Measurements from ENCODE around the gene RGS11. TPM values are rescaled to one million over a fixed set of nuclear protein-coding genes. Genes with fewer than 3 reads are reported as not detected.

Gene RGS11
- total RNA-seq, 2 experiments from 2014 or later = not detected

DNA sequence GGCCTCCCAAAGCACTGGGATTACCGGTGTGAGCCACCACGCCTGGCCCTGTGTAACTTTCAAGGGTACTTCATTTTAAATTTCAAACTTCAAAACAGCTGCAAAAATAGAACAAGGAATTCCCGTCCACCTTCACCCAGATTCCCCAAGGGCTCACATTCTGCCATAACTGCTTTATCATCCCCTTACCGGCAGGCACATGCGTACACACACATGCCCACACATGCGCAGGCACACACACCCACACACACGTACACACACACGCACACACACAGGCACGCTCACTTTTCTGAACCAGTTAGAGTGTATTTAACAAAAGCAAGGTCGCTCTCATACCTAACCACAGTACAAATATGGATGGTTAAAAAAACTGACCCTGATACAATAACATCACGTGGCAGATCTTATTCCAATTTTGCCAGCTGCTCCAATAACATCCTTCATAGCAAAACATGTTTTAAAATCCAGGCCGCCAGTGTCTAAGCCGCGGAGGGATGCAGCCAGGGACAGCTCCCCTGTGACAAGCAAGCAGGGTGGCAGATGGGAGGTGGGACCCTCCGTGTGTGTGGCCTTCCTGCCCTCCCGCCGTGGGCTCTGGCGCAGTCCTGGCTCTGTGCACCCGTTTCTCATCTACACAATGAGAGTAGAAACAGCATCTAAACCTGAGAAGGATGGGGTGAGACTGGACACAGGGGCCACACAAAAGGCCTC lies 30.3 kb upstream of the RGS11 start:
- CTCF ChIA-PET (ENCODE audit: unreplicated experiment) = no interaction called here
- BruUV-seq (replicated peaks) = no TSS peak

DNA sequence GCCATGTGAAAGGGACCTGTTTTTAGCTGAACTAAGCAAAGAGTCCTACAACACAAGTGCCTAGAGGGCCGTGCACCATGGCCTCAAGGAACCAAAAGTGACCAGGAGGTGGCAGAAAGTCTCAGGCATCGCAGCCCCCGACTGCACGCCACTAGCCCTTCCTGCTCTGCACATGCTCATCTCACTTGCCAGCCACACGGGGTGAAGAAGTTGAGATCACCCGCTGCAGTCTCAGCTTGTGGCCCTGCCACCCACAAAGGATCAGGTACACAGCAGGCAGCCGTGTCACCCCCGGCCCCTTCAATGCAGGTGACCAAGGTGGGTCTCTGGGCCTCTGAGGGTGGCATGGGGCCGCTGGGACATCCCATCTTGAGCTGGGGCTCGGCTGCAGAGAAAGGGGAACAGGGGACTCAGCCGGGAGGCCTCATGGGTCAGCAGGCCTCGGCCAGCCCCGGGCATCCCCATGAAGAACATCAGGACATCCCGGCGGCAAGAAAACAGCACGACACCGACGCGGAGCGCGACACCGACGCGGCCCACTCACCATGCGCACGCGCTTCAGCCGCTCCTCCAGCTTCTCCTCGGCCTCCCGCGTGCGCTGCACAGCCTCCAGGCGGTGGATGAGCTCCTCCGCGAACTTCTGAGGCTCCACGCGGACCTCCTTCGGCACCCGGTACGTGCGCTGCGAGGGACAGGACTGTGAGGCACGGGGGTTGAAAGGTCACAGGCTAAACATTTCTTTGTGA lies 28.2 kb upstream of the RGS11 start:
- Histone ChIP-seq H3K36me3 (ENCODE audit: insufficient read depth, low read length) (peaks cover 8% of the 10 kb centered on the region; the same call in 1 of the 2 replicates), H3K79me2 (ENCODE audit: insufficient read depth, low read depth, low read length) (no peaks in the 10 kb centered on the region), H3K4me3 (ENCODE audit: low read depth, low read length, poor library complexity, severe bottlenecking) (no peak overlapping the region), H3K4me2 (ENCODE audit: low read length) (no peak overlapping the region), H2AFZ (ENCODE audit: low read length) (no peak overlapping the region), H3K9me2 (ENCODE audit: insufficient read depth, low read length) (no peaks in the 10 kb centered on the region), H3K27ac (ENCODE audit: low read depth, low read length, poor library complexity, severe bottlenecking) (no peak overlapping the region), H3K4me1 (ENCODE audit: insufficient read depth, low read length, poor library complexity, severe bottlenecking) (no peaks in the 10 kb centered on the region), H4K20me1 (ENCODE audit: insufficient read depth, low read length) (no peaks in the 10 kb centered on the region), H3K9me3 (ENCODE audit: low read length) (no peaks in the 10 kb centered on the region)
- intact Hi-C loops (cut with micrococcal nuclease; ENCODE audit: unreplicated experiment) = no loop called here
- TF ChIP-seq, protein P1, sequence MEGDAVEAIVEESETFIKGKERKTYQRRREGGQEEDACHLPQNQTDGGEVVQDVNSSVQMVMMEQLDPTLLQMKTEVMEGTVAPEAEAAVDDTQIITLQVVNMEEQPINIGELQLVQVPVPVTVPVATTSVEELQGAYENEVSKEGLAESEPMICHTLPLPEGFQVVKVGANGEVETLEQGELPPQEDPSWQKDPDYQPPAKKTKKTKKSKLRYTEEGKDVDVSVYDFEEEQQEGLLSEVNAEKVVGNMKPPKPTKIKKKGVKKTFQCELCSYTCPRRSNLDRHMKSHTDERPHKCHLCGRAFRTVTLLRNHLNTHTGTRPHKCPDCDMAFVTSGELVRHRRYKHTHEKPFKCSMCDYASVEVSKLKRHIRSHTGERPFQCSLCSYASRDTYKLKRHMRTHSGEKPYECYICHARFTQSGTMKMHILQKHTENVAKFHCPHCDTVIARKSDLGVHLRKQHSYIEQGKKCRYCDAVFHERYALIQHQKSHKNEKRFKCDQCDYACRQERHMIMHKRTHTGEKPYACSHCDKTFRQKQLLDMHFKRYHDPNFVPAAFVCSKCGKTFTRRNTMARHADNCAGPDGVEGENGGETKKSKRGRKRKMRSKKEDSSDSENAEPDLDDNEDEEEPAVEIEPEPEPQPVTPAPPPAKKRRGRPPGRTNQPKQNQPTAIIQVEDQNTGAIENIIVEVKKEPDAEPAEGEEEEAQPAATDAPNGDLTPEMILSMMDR (conservative IDR thresholded peaks at IDR 0.05; ENCODE audit: low read length) = 0 out of 2 replicates have a peak, but pooled peaks have one; percentile 27
- no peak for TF ChIP-seq EZH2phosphoT487 (IDR thresholded peaks at IDR 0.05; ENCODE audit: borderline replicate concordance, low read depth, low read length)
- POLR2A ChIA-PET = no interaction called here
- CTCF ChIA-PET (ENCODE audit: unreplicated experiment) = no interaction called here
- BruUV-seq (replicated peaks) = no TSS peak
- DNase-seq (ENCODE audit: low spot score) = no peak

More for the DNA sequence above, 30.3 kb upstream of the RGS11 start:
- H3K9me3 ChIP-seq (ENCODE audit: low read length) = no peaks in the 10 kb centered on the region
- H3K27ac ChIP-seq (ENCODE audit: low read depth, low read length, poor library complexity, severe bottlenecking) = no peak overlapping the region
- no peak for DNase-seq (ENCODE audit: low spot score)
- H3K4me3 ChIP-seq (ENCODE audit: low read depth, low read length, poor library complexity, severe bottlenecking) = no peak overlapping the region
- POLR2A ChIA-PET = no interaction called here
- TF ChIP-seq, protein P1 (conservative IDR thresholded peaks at IDR 0.05; ENCODE audit: low read length) = no peak
- TF ChIP-seq EZH2phosphoT487 (IDR thresholded peaks at IDR 0.05; ENCODE audit: borderline replicate concordance, low read depth, low read length) = no peak
- intact Hi-C loops (cut with micrococcal nuclease; ENCODE audit: unreplicated experiment) = no loop called here
- no peak overlapping the region for H2AFZ ChIP-seq (ENCODE audit: low read length)
- H3K9me2 ChIP-seq (ENCODE audit: insufficient read depth, low read length) = no peaks in the 10 kb centered on the region
- H3K4me2 ChIP-seq (ENCODE audit: low read length) = no peak overlapping the region
- no peaks in the 10 kb centered on the region for H3K4me1 ChIP-seq (ENCODE audit: insufficient read depth, low read length, poor library complexity, severe bottlenecking)
- peaks cover 8% of the 10 kb centered on the region; the same call in 1 of the 2 replicates for H3K36me3 ChIP-seq (ENCODE audit: insufficient read depth, low read length)
- no peaks in the 10 kb centered on the region for H3K79me2 ChIP-seq (ENCODE audit: insufficient read depth, low read depth, low read length)
- no peaks in the 10 kb centered on the region for H4K20me1 ChIP-seq (ENCODE audit: insufficient read depth, low read length)

DNA sequence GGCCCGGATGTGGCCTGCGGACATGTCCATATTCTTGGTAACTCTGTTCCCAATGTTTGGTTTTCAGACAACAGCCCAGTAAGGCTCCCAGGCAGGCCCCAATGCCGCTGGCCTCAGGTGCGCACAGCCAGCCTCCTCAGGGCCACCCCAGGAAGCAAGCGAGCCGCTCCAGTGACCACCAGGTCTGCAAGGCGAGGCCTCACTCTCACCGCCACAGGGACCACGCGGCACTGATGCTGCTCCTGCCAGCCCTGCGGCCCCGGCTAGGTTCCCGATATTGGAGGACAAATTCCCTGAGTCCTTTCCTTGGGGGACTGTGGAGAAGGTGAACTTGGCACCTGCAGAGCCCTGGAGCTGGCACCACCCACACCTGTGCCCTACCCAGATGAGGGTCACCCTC lies 26.2 kb upstream of the RGS11 start:
- no TSS peak for BruUV-seq (replicated peaks)
- intact Hi-C loops (cut with micrococcal nuclease; ENCODE audit: unreplicated experiment) = no loop called here
- no peaks in the 10 kb centered on the region for H3K79me2 ChIP-seq (ENCODE audit: insufficient read depth, low read depth, low read length)
- no peak for TF ChIP-seq EZH2phosphoT487 (IDR thresholded peaks at IDR 0.05; ENCODE audit: borderline replicate concordance, low read depth, low read length)
- TF ChIP-seq, protein P1 (conservative IDR thresholded peaks at IDR 0.05; ENCODE audit: low read length) = no peak
- no peak overlapping the region for H3K4me2 ChIP-seq (ENCODE audit: low read length)
- CTCF ChIA-PET (ENCODE audit: unreplicated experiment) = no interaction called here
- no peaks in the 10 kb centered on the region for H3K36me3 ChIP-seq (ENCODE audit: insufficient read depth, low read length)
- no peaks in the 10 kb centered on the region for H4K20me1 ChIP-seq (ENCODE audit: insufficient read depth, low read length)
- no peak overlapping the region for H3K27ac ChIP-seq (ENCODE audit: low read depth, low read length, poor library complexity, severe bottlenecking)
- H3K4me1 ChIP-seq (ENCODE audit: insufficient read depth, low read length, poor library complexity, severe bottlenecking) = no peaks in the 10 kb centered on the region
- no peak for DNase-seq (ENCODE audit: low spot score)
- no peaks in the 10 kb centered on the region for H3K9me2 ChIP-seq (ENCODE audit: insufficient read depth, low read length)
- H2AFZ ChIP-seq (ENCODE audit: low read length) = no peak overlapping the region
- POLR2A ChIA-PET = no interaction called here
- H3K9me3 ChIP-seq (ENCODE audit: low read length) = no peaks in the 10 kb centered on the region
- no peak overlapping the region for H3K4me3 ChIP-seq (ENCODE audit: low read depth, low read length, poor library complexity, severe bottlenecking)
